ENCODE measurements around the gene SBNO1. TPM values are rescaled to one million over a fixed set of nuclear protein-coding genes. Genes with fewer than 3 reads are reported as not detected.

SBNO1 gene
- total RNA-seq, 1 donor from 2014 or later: 11.5 TPM

DNA sequence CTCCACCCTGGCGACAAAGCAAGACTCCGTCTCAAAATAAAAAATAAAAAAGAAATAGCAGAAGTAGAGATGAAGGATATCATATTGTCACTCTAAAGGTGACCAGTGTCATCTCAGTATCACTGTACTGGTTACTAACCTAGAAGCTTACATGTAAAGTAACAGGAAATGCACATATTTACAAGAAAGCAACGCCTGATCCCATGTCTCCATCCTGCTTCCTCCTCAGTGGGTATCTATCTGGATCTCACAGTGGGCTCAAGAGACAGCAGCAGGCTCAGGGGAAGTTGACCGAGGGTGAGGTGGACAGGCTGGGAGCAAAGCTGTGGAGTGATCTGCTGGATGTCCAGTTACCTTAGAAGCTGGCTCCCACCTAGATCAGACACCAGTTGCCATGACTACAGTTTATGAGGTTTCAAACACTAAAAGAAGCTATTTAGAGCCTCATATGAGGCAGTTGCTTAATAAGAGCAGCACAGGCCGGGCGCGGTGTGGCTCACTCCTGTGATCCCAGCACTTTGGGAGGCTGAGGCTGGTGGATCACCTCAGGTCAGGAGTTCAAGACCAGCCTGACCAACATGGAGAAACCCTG is 120.9 kb downstream of the SBNO1 start:
- Histone ChIP-seq H3K9ac (ENCODE audit: low read depth in 1 of 3, low read length in 3 of 3) (no peak overlapping the region), H3K27me3 (ENCODE audit: control insufficient read depth in 3 of 3, insufficient read depth in 3 of 3, low read length in 3 of 3) (no peaks in the 10 kb centered on the region), H3K9me3 (ENCODE audit: control insufficient read depth in 3 of 3, low read length in 3 of 3) (no peaks in the 10 kb centered on the region), H3K36me3 (ENCODE audit: control insufficient read depth in 3 of 3, insufficient read depth in 3 of 3, low read length in 3 of 3) (peaks cover 0 to 8% (median 6%) of the 10 kb centered on the region in 3 donors), H3K4me1 (ENCODE audit: control insufficient read depth in 3 of 3, insufficient read depth in 3 of 3, low read length in 3 of 3) (peaks cover 9 to 17% (median 15%) of the 10 kb centered on the region in 3 donors), H3K27ac (ENCODE audit: low read depth, low read length) (no peak overlapping the region), H3K4me3 (ENCODE audit: low read length in 3 of 3) (no peak overlapping the region)

DNA sequence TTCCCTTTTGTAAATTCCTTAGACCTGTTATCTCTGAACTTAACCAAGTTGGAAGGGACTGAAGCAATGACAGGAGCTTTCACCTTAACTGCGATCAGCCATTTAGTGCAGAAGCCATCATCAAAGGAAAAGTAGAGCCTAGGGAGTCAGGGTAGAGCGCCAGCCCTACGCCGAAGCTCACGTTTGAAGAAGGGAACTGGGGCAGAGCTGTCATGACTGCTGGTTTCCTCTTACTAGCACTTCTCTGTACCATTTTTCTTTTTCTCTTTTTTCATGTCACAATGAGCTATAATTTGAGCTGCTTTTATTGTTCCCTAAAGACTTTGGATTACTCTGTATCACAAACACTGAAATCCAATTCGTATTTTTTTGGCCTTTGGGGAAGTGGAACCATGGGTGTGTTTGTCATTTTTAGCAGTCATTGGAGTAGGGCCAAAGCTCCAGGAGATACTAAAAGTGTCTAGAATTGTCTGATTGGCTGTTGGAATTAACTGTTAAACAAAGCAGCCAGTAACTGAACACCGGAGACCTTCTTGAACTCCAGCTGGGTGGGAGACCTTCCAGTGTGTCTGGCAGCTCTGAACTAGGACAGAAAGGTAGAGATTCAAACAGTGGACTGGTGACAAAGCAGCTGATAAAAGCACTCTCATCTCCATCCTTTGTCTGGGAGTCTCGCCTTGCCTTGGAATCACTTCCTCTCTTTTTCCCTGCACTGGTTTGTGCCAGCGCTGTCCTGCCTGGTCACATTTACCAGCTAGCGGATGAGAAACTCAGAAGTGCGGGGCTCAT is 122.3 kb downstream of the SBNO1 start:
- peaks cover 0 to 5% (median 2%) of the 10 kb centered on the region in 3 donors for H3K36me3 ChIP-seq (ENCODE audit: control insufficient read depth in 3 of 3, insufficient read depth in 3 of 3, low read length in 3 of 3)
- no peak overlapping the region for H3K4me3 ChIP-seq (ENCODE audit: low read length in 3 of 3)
- no peak overlapping the region for H3K9ac ChIP-seq (ENCODE audit: low read depth in 1 of 3, low read length in 3 of 3)
- peaks cover 9 to 18% (median 17%) of the 10 kb centered on the region in 3 donors for H3K4me1 ChIP-seq (ENCODE audit: control insufficient read depth in 3 of 3, insufficient read depth in 3 of 3, low read length in 3 of 3)
- no peaks in the 10 kb centered on the region for H3K27me3 ChIP-seq (ENCODE audit: control insufficient read depth in 3 of 3, insufficient read depth in 3 of 3, low read length in 3 of 3)
- no peaks in the 10 kb centered on the region for H3K9me3 ChIP-seq (ENCODE audit: control insufficient read depth in 3 of 3, low read length in 3 of 3)
- peak overlapping the region; percentile 9 for H3K27ac ChIP-seq (ENCODE audit: low read depth, low read length)

Small RNA genes lying within 50 kb of the gene (small RNA-seq; reads per million reads assigned to genes)
- gene RF00019 (not detected), gene RNA5SP375 (not detected)

Other genes with a start within 250 kb of the SBNO1 start
- 3.1 TPM for gene PITPNM2, start 213.8 kb downstream of the SBNO1 start, total RNA-seq
- 44.9 TPM for gene MPHOSPH9, start 131.7 kb downstream of the SBNO1 start, total RNA-seq
- 12.0 TPM for gene MTRFR, start 131.4 kb downstream of the SBNO1 start, total RNA-seq
- gene CDK2AP1, start 93.0 kb downstream of the SBNO1 start, total RNA-seq: 76.2 TPM
- 19.3 TPM for gene KMT5A, start 19.3 kb upstream of the SBNO1 start, total RNA-seq
- gene RILPL2, start 71.8 kb upstream of the SBNO1 start, total RNA-seq: 1.0 TPM
- 15.7 TPM for gene SNRNP35, start 93.3 kb upstream of the SBNO1 start, total RNA-seq
- gene RILPL1, start 168.9 kb upstream of the SBNO1 start, total RNA-seq: 5.2 TPM
- 224 TPM for gene TMED2, start 219.7 kb upstream of the SBNO1 start, total RNA-seq
- 12.5 TPM for gene DDX55, start 237.3 kb upstream of the SBNO1 start, total RNA-seq

Measured in skeletal muscle tissue (tissue), 5 donors.